GM12873 (cell line): ENCODE results near the gene LRRC71.
A peak's percentile ranks its signal among the peaks of the same experiment; 100 is the strongest.

ENCODE experiments used
- TF ChIP-seq, protein P1 (sequence below): IDR thresholded peaks from 2 replicates; pipeline ENCODE4 v1.5.1; 2012; ENCODE audit warnings: low read depth, mild to moderate bottlenecking, moderate library complexity, low read length, control low read depth; ENCODE audit not compliant: insufficient read depth; ENCODE audit errors: missing control alignments

The LRRC71 gene

DNA sequence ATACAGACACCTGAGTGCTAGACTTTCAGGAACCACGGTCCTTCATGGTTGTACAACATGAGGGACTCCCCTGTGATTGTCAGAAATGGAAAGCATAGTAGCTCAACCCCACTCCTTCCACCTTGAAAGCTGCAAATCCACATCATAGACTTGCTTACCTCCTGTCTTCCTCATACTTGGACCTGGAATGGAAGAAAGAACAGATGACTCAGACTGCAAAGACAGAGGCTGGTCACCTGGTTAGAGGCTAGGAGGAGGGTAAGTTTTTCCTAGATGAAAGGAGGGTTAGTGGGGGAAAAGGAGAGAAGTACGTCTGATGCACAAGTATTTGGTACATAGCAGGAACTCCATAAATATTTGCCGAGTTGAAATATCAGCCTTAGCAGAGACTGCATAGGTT, 37.2 kb downstream of the LRRC71 start:
- TF ChIP-seq, protein P1, sequence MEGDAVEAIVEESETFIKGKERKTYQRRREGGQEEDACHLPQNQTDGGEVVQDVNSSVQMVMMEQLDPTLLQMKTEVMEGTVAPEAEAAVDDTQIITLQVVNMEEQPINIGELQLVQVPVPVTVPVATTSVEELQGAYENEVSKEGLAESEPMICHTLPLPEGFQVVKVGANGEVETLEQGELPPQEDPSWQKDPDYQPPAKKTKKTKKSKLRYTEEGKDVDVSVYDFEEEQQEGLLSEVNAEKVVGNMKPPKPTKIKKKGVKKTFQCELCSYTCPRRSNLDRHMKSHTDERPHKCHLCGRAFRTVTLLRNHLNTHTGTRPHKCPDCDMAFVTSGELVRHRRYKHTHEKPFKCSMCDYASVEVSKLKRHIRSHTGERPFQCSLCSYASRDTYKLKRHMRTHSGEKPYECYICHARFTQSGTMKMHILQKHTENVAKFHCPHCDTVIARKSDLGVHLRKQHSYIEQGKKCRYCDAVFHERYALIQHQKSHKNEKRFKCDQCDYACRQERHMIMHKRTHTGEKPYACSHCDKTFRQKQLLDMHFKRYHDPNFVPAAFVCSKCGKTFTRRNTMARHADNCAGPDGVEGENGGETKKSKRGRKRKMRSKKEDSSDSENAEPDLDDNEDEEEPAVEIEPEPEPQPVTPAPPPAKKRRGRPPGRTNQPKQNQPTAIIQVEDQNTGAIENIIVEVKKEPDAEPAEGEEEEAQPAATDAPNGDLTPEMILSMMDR = no peak

DNA sequence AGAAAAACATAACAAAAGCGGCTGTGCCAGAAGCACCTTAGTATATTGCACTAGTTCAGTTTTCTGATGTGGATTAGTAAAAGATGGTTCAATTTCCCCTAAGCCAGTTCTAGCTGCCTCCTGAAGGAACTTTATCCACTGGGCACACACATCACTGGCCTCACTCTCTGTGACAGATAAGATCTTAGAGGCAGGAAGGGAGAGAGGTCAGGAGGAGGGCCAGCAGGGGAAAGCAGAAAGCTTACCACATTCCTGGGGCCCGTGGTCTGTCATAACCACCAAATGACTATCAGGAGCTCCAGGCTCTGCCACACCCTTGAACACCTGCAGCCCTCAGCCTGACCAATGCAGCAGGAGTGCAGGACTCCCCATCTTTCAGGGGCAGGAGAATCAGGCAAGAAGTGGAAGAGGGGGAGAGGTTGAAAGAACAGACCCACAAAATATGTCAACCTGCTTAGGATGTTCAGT, 37.8 kb downstream of the LRRC71 start:
- TF ChIP-seq, protein P1 = no peak

DNA sequence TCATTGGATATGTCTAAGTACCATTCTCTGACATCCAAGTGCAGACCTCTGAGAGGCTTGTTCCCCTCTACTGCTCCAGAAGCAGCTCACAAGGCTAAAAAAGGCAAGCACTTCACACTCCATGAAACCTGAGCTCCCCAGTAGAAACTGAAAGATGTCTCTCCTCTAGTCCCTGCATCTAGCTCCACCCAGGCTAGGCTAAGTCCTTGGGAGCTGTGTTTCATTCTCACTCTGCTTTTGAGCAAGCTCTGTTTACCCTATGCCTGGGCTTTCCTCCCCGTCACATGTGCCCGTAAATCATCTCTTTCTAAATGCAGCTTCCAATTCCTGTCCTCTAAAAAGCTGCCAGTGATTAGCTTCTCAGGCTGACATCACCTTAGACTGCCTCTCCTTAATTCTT, 39.0 kb downstream of the LRRC71 start:
- TF ChIP-seq, protein P1 = no peak

DNA sequence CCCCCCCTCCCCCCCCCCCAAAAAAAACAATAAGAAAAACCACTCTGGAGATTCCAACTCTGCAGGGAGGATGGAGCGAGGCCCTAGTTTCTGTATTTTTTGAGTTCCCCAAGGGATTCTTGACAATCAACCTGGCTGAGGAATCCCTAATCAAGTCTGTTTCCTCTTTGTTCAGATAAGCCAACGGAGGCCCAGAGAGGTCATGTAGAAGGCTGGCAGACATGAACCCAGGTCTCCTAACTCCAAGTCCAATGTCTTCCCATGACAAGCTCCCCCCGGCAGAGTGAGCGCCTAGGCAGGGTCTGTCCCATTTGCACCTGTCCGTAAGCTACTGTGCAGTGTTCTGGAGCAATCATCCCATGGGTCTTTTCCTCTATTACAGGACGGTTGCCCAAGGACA, 39.5 kb downstream of the LRRC71 start:
- TF ChIP-seq, protein P1 = no peak

DNA sequence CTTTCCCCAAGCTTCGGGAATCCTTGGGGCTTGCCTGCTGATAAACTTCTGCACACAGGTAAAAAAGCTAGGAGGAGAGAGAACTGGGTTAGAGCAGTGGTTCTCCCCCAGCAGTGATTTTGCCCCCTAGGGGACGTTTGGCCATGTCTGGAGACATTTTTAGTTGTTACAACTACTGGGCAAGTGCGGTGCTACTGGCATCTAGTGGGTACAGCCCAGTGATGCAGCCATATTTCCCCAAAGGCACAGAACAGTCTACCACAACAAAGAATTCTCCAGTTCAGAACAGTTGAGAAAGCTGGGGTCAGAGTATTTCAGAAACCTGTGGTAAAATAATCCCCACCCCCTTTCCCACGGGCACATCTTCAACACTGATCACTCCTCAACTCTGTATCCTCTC, 41.3 kb downstream of the LRRC71 start:
- TF ChIP-seq, protein P1 = peak; percentile 63

DNA sequence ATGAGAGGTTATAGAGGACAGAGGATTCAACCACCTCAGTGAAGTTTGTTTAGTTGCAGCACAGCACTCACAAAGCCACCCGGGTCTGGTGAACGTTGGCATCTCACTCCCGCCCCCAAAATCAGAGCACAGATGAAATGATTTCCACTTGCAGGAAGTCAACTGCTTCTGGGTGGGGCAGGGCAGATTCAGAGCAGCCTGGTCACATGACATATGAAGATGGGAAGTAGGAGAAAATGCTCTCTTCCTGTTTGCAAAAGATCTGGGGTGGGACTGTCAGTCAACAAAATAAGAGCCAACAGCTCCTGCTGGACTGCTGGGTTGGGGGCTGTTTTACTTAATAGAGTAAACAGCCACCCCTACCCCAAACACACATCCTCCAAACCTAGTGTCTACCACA, 43.2 kb downstream of the LRRC71 start:
- TF ChIP-seq, protein P1 = no peak

DNA sequence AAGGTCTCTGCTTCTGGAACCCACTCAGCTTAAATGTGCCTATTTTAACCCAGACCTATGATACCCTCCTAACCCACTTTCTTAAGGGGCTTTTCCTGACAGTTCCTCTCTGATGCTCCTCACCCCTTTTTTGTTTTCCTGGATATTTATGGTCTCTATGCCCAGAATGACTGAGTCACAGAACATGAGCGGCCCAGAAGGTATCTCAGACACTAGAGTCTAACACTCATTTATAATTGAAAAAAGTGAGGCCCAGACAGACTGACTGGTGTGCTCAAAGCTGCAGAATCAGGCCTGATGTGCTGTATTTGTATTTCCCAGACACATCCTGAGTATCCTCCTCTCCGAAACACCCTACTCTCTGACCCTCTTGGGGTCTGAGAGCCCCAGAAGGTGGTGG, 44.0 kb downstream of the LRRC71 start:
- TF ChIP-seq, protein P1 = no peak

DNA sequence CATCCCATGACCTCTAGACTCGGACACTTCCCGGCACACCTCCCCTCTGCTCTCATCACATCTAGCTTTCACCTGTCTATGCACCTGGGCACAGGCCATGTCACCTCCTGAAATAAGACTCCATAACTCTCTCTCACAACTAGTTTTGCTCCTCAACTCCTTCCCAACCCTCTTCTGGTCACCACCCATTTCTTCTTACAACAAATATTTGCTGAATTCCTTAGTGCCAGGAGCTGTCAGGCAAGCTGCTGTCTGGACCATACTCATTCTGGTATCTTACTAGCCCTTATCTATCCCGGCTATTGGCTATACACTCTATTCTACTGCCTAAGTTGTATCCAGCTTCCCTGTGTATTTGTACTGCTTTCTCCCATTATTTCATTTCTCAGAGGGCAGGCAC, 49.1 kb downstream of the LRRC71 start:
- TF ChIP-seq, protein P1 = no peak
